ENCODE results near the gene RPL29. TPM values are rescaled to one million over a fixed set of nuclear protein-coding genes. Genes with fewer than 3 reads are reported as not detected.

Gene RPL29
- total and polyA plus RNA-seq, 2 of the 13 experiments (the other 11 are each of a cell fraction or from before 2014, with no cell fraction given): 1,348 to 2,263 TPM

DNA sequence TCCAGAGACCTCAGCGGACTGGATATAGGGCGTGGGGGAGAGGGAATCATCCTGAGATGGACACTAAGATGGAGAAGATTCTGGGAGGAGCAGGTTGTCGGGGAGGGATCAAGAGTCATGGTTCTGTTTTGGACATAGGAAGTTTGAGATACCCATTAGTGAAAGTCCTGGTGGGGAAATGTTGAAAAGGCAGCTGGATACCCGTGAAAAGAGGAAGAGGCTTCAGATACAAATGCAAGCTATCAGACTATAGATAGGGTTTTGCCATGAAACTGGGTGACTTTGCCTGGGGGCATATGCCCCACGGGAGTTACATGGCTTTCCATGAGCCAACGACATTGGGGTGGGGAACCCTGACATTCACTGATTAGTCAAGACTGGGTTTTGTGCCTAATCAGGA, 41.6 kb downstream of the RPL29 start:
- no peaks in the 10 kb centered on the region for H4K20me1 ChIP-seq (ENCODE audit: insufficient read depth, low read length)
- no peak overlapping the region for H3K9ac ChIP-seq (ENCODE audit: insufficient read depth, low read depth, low read length)
- H3K4me1 ChIP-seq (ENCODE audit: insufficient read depth, low read length): peaks cover 20% of the 10 kb centered on the region
- ATAC-seq (no peak), DNase-seq (ENCODE audit: low spot score) (no peak), FAIRE-seq (no peak)
- WGBS (ENCODE audit: low lambda C conversion rate): 21% methylated on average over 6 of the region's 6 CpGs
- no peak overlapping the region for H2AFZ ChIP-seq (ENCODE audit: low read length)
- no TSS peak for BruUV-seq (replicated peaks)
- no peak overlapping the region for H3K4me3 ChIP-seq (replicated peaks in 1 of 3; ENCODE audit: insufficient read depth in 1 of 3, low read depth in 2 of 3, low read length in 3 of 3)
- H3K27ac ChIP-seq (ENCODE audit: extremely low read length, insufficient read depth, low read length): no peak overlapping the region
- no peak overlapping the region for H3K4me2 ChIP-seq (ENCODE audit: low read depth, low read length)
- in situ Hi-C loops (cut with HindIII; ENCODE audit: extremely low pct_ligation_motif_present, low pct_unique_long_range_greater_than_20kb): no loop called here
- intact Hi-C loops (cut with micrococcal nuclease; ENCODE audit: unreplicated experiment): no loop called here
- ChIA-PET CTCF (ENCODE audit: low intra/inter-chr PET ratio, low total read pairs) (no interaction called here), POLR2A (interaction anchor here (2.0 kb wide), 1 partner anchor 11 kb away, joined by 5 read pairs; no protein-coding TSS in a partner anchor)
- TF ChIP-seq ZNF569 (CRISPR knock-in tag; IDR thresholded peaks at IDR 0.05; ENCODE audit: borderline replicate concordance): no peak
- no peak for TF ChIP-seq CEBPB (IDR thresholded peaks at IDR 0.05; ENCODE audit: borderline replicate concordance, low read depth, low read length)
- H3K9me3 ChIP-seq (ENCODE audit: low read length): no peaks in the 10 kb centered on the region
- H3K27me3 ChIP-seq (ENCODE audit: control insufficient read depth in 1 of 2, insufficient read depth in 2 of 2, low read length in 2 of 2): no peaks in the 10 kb centered on the region
- H3K79me2 ChIP-seq (ENCODE audit: insufficient read depth, low read length): no peaks in the 10 kb centered on the region
- H3K36me3 ChIP-seq (replicated peaks in 1 of 2; ENCODE audit: control insufficient read depth in 1 of 2, insufficient read depth in 2 of 2, low read length in 2 of 2): peaks cover 0 to 6% of the 10 kb centered on the region in 2 experiments; a peak in 2 of 5 replicates

DNA sequence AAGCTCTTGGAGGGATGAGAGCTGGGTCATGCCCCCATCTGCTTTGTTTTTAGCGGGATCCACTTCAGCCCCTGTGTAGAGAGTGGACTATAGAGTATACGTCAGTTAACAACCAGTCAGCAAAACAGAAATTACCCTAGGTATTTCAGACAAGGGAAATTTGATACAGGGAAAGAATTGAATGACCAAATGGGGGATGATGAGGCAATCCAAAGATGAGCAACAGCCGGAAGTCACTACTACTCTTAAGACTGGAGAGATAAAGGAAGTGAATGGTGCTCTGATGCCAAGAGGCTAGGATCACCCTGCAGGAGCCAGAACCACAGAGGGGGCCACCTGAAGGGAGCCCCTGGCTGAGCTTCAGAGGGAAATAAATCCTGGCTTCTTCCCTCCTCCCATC, 42.2 kb downstream of the RPL29 start:
- Histone ChIP-seq H3K9me3 (ENCODE audit: low read length) (no peaks in the 10 kb centered on the region), H3K4me2 (ENCODE audit: low read depth, low read length) (no peak overlapping the region), H2AFZ (ENCODE audit: low read length) (no peak overlapping the region), H3K27me3 (ENCODE audit: control insufficient read depth in 1 of 2, insufficient read depth in 2 of 2, low read length in 2 of 2) (no peaks in the 10 kb centered on the region), H3K9ac (ENCODE audit: insufficient read depth, low read depth, low read length) (no peak overlapping the region), H3K4me1 (ENCODE audit: insufficient read depth, low read length) (peaks cover 20% of the 10 kb centered on the region), H4K20me1 (ENCODE audit: insufficient read depth, low read length) (no peaks in the 10 kb centered on the region), H3K4me3 (replicated peaks in 1 of 3; ENCODE audit: insufficient read depth in 1 of 3, low read depth in 2 of 3, low read length in 3 of 3) (no peak overlapping the region), H3K36me3 (replicated peaks in 1 of 2; ENCODE audit: control insufficient read depth in 1 of 2, insufficient read depth in 2 of 2, low read length in 2 of 2) (peaks cover 0 to 5% of the 10 kb centered on the region in 2 experiments; a peak in 1 of 5 replicates), H3K79me2 (ENCODE audit: insufficient read depth, low read length) (no peaks in the 10 kb centered on the region), H3K27ac (ENCODE audit: extremely low read length, insufficient read depth, low read length) (no peak overlapping the region)
- 30% methylated on average over 3 of the region's 3 CpGs for WGBS (ENCODE audit: low lambda C conversion rate)
- POLR2A ChIA-PET: interaction anchor here (2.0 kb wide), 1 partner anchor 11 kb away, joined by 5 read pairs; no protein-coding TSS in a partner anchor
- FAIRE-seq: no peak
- CTCF ChIA-PET (ENCODE audit: low intra/inter-chr PET ratio, low total read pairs): no interaction called here
- in situ Hi-C loops (cut with HindIII; ENCODE audit: extremely low pct_ligation_motif_present, low pct_unique_long_range_greater_than_20kb) (no loop called here), intact Hi-C loops (cut with micrococcal nuclease; ENCODE audit: unreplicated experiment) (no loop called here)
- TF ChIP-seq MAFK (conservative IDR thresholded peaks at IDR 0.05 in 1 of 2, IDR thresholded peaks at IDR 0.05 in 1 of 2; ENCODE audit: low read length in 2 of 2): peak; percentile 15 to 29; a peak in 1 of 4 replicates
- no peak for TF ChIP-seq SIX1 (CRISPR knock-in tag; IDR thresholded peaks at IDR 0.05; ENCODE audit: borderline replicate concordance)
- DNase-seq (ENCODE audit: low spot score): no peak
- BruUV-seq (replicated peaks): no TSS peak
- no peak for ATAC-seq

Measured in HepG2 (cell line).